ENCODE results near the gene PPP1R12B.

DNA sequence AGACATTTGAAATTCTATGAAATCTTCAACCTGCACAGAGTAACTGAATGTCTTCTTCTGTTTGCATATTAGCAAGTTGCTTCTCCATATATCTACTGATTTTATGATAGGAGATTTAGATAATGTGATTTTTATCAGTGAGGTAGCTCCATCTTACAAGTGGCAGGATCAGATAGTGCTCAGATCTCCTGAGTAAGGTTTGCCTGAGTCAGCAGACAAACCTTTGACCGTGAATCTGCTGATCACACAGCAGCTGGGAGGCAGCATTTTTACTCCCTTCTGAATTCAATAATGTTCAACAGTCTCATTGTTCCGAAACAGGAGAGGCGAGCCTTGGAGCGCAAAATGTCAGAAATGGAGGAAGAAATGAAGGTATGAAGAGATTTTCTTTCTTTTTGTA is 220.3 kb downstream of the PPP1R12B start:
- TF ChIP-seq, protein P1, sequence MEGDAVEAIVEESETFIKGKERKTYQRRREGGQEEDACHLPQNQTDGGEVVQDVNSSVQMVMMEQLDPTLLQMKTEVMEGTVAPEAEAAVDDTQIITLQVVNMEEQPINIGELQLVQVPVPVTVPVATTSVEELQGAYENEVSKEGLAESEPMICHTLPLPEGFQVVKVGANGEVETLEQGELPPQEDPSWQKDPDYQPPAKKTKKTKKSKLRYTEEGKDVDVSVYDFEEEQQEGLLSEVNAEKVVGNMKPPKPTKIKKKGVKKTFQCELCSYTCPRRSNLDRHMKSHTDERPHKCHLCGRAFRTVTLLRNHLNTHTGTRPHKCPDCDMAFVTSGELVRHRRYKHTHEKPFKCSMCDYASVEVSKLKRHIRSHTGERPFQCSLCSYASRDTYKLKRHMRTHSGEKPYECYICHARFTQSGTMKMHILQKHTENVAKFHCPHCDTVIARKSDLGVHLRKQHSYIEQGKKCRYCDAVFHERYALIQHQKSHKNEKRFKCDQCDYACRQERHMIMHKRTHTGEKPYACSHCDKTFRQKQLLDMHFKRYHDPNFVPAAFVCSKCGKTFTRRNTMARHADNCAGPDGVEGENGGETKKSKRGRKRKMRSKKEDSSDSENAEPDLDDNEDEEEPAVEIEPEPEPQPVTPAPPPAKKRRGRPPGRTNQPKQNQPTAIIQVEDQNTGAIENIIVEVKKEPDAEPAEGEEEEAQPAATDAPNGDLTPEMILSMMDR (IDR thresholded peaks at IDR 0.05), result no peak
- TF ChIP-seq POLR2A (IDR thresholded peaks at IDR 0.05), result no peak
- no peak for TF ChIP-seq EP300 (IDR thresholded peaks at IDR 0.05)

Measured in ovary (tissue), 3 donors.